Measurements from ENCODE around the gene TSHZ2. TPM values are rescaled to one million over a fixed set of nuclear protein-coding genes. Genes with fewer than 3 reads are reported as not detected.

TSHZ2 gene
- total RNA-seq, 5 donors from 2014 or later (not counting 1 experiment from before 2014, with no cell fraction given): 20.2 to 42.9 (median 25.8) TPM

- no peaks in the 10 kb centered on the region for H3K9me3 Mint-ChIP-seq
- Histone ChIP-seq H3K9me3 (no peaks in the 10 kb centered on the region), H3K27ac (ENCODE audit: low read length) (no peak overlapping the region), H3K4me3 (ENCODE audit: control insufficient read depth in 1 of 2, extremely low read depth in 1 of 2, low read length in 1 of 2) (no peak overlapping the region), H3K4me1 (ENCODE audit: control insufficient read depth in 1 of 2, extremely low read depth in 1 of 2, insufficient read depth in 2 of 2, low read length in 2 of 2) (peaks cover 0 to 10% of the 10 kb centered on the region in 2 experiments), H3K36me3 (ENCODE audit: control insufficient read depth in 2 of 2, extremely low read depth in 1 of 2, insufficient read depth in 1 of 2, low read length in 1 of 2) (no peaks in the 10 kb centered on the region), H3K27me3 (replicated peaks in 1 of 2; ENCODE audit: control insufficient read depth in 2 of 2, extremely low read depth in 1 of 2, insufficient read depth in 2 of 2, low read length in 1 of 2) (no peaks in the 10 kb centered on the region)
- POLR2A ChIA-PET: no interaction called here
- no peak overlapping the region for H3K27ac Mint-ChIP-seq
- 40% methylated on average over 1 of the region's 4 CpGs for WGBS (ENCODE audit: insufficient coverage)
- DNase-seq: no peak
- no peak for ATAC-seq (replicated peaks in 1 of 4)
- CTCF ChIA-PET: no interaction called here
- no peak overlapping the region for H3K4me3 Mint-ChIP-seq
- H3K4me1 Mint-ChIP-seq: peaks cover 8 to 43% (median 21%) of the 10 kb centered on the region in 3 donors
- no peaks in the 10 kb centered on the region for H3K27me3 Mint-ChIP-seq
- H3K36me3 Mint-ChIP-seq: no peaks in the 10 kb centered on the region
Measured at GRCh38 chr20:53078761-53079160, 106.6 kb downstream of the TSHZ2 start.

- H3K27ac Mint-ChIP-seq: no peak overlapping the region
- no peaks in the 10 kb centered on the region for H3K9me3 ChIP-seq
- no peaks in the 10 kb centered on the region for H3K27me3 Mint-ChIP-seq
- H3K9me3 Mint-ChIP-seq: no peaks in the 10 kb centered on the region
- DNase-seq (no peak), ATAC-seq (replicated peaks in 1 of 4) (no peak)
- no peak overlapping the region for H3K4me3 ChIP-seq (ENCODE audit: control insufficient read depth in 1 of 2, extremely low read depth in 1 of 2, low read length in 1 of 2)
- H3K27me3 ChIP-seq (replicated peaks in 1 of 2; ENCODE audit: control insufficient read depth in 2 of 2, extremely low read depth in 1 of 2, insufficient read depth in 2 of 2, low read length in 1 of 2): no peaks in the 10 kb centered on the region
- peaks cover 6 to 38% (median 21%) of the 10 kb centered on the region in 3 donors for H3K4me1 Mint-ChIP-seq
- POLR2A ChIA-PET: interaction anchor here in 1 of 2 donors (1.0 kb wide), 1 partner anchor 99 kb away, joined by 3 read pairs; no protein-coding TSS in a partner anchor
- CTCF ChIA-PET: no interaction called here
- no peak overlapping the region for H3K27ac ChIP-seq (ENCODE audit: low read length)
- no peak overlapping the region for H3K4me3 Mint-ChIP-seq
- WGBS (ENCODE audit: insufficient coverage): 97% methylated on average over 4 of the region's 6 CpGs
- no peaks in the 10 kb centered on the region for H3K36me3 ChIP-seq (ENCODE audit: control insufficient read depth in 2 of 2, extremely low read depth in 1 of 2, insufficient read depth in 1 of 2, low read length in 1 of 2)
- peaks cover 0 to 10% of the 10 kb centered on the region in 2 experiments for H3K4me1 ChIP-seq (ENCODE audit: control insufficient read depth in 1 of 2, extremely low read depth in 1 of 2, insufficient read depth in 2 of 2, low read length in 2 of 2)
- no peaks in the 10 kb centered on the region for H3K36me3 Mint-ChIP-seq
Measured at GRCh38 chr20:53079261-53079691, 107.1 kb downstream of the TSHZ2 start.

- CTCF ChIA-PET: no interaction called here
Measured at GRCh38 chr20:53079828-53080686, 107.9 kb downstream of the TSHZ2 start.

GRCh38 chr20:53080687-53080962 is 108.5 kb downstream of the TSHZ2 start:
- Histone ChIP-seq H3K36me3 (ENCODE audit: control insufficient read depth in 2 of 2, extremely low read depth in 1 of 2, insufficient read depth in 1 of 2, low read length in 1 of 2) (no peaks in the 10 kb centered on the region), H3K27me3 (replicated peaks in 1 of 2; ENCODE audit: control insufficient read depth in 2 of 2, extremely low read depth in 1 of 2, insufficient read depth in 2 of 2, low read length in 1 of 2) (no peaks in the 10 kb centered on the region), H3K27ac (ENCODE audit: low read length) (no peak overlapping the region), H3K9me3 (no peaks in the 10 kb centered on the region), H3K4me3 (ENCODE audit: control insufficient read depth in 1 of 2, extremely low read depth in 1 of 2, low read length in 1 of 2) (no peak overlapping the region), H3K4me1 (ENCODE audit: control insufficient read depth in 1 of 2, extremely low read depth in 1 of 2, insufficient read depth in 2 of 2, low read length in 2 of 2) (peaks cover 0 to 10% of the 10 kb centered on the region in 2 experiments)
- DNase-seq (no peak), ATAC-seq (replicated peaks in 1 of 4) (no peak)
- POLR2A ChIA-PET: no interaction called here
- WGBS (ENCODE audit: insufficient coverage): 92% methylated on average over 4 of the region's 9 CpGs
- no peaks in the 10 kb centered on the region for H3K9me3 Mint-ChIP-seq
- no peaks in the 10 kb centered on the region for H3K27me3 Mint-ChIP-seq
- H3K27ac Mint-ChIP-seq: no peak overlapping the region
- CTCF ChIA-PET: no interaction called here
- H3K4me1 Mint-ChIP-seq: peaks cover 6 to 37% (median 21%) of the 10 kb centered on the region in 3 donors
- H3K4me3 Mint-ChIP-seq: no peak overlapping the region
- no peaks in the 10 kb centered on the region for H3K36me3 Mint-ChIP-seq

More at GRCh38 chr20:53079828-53080686, 107.9 kb downstream of the TSHZ2 start:
- DNase-seq (no peak), ATAC-seq (replicated peaks in 1 of 4) (no peak)
- Mint-ChIP-seq H3K9me3 (no peaks in the 10 kb centered on the region), H3K27ac (no peak overlapping the region), H3K27me3 (no peaks in the 10 kb centered on the region), H3K36me3 (no peaks in the 10 kb centered on the region), H3K4me3 (no peak overlapping the region), H3K4me1 (peaks cover 6 to 37% (median 21%) of the 10 kb centered on the region in 3 donors)
- Histone ChIP-seq H3K9me3 (no peaks in the 10 kb centered on the region), H3K36me3 (ENCODE audit: control insufficient read depth in 2 of 2, extremely low read depth in 1 of 2, insufficient read depth in 1 of 2, low read length in 1 of 2) (no peaks in the 10 kb centered on the region), H3K27ac (ENCODE audit: low read length) (no peak overlapping the region), H3K27me3 (replicated peaks in 1 of 2; ENCODE audit: control insufficient read depth in 2 of 2, extremely low read depth in 1 of 2, insufficient read depth in 2 of 2, low read length in 1 of 2) (no peaks in the 10 kb centered on the region), H3K4me3 (ENCODE audit: control insufficient read depth in 1 of 2, extremely low read depth in 1 of 2, low read length in 1 of 2) (no peak overlapping the region), H3K4me1 (ENCODE audit: control insufficient read depth in 1 of 2, extremely low read depth in 1 of 2, insufficient read depth in 2 of 2, low read length in 2 of 2) (peaks cover 0 to 10% of the 10 kb centered on the region in 2 experiments)
- 91% methylated on average over 4 of the region's 10 CpGs for WGBS (ENCODE audit: insufficient coverage)
- POLR2A ChIA-PET: interaction anchor here in 1 of 2 donors (1.0 kb wide), 1 partner anchor 100 kb away, joined by 3 read pairs; no protein-coding TSS in a partner anchor

GRCh38 chr20:53080969-53081871 is 109.1 kb downstream of the TSHZ2 start:
- Mint-ChIP-seq H3K36me3 (no peaks in the 10 kb centered on the region), H3K27ac (peak overlapping the region; percentile 53), H3K4me1 (peaks cover 6 to 40% (median 21%) of the 10 kb centered on the region in 3 donors), H3K27me3 (no peaks in the 10 kb centered on the region), H3K4me3 (peak overlapping the region in 1 of 3 donors; percentile 42), H3K9me3 (no peaks in the 10 kb centered on the region)
- ChIA-PET POLR2A (no interaction called here), CTCF (interaction anchor here in 1 of 2 donors (0.6 kb wide), 1 partner anchor 717 kb away, joined by 3 read pairs; no protein-coding TSS in a partner anchor)
- no peaks in the 10 kb centered on the region for H3K9me3 ChIP-seq
- H3K27me3 ChIP-seq (replicated peaks in 1 of 2; ENCODE audit: control insufficient read depth in 2 of 2, extremely low read depth in 1 of 2, insufficient read depth in 2 of 2, low read length in 1 of 2): no peaks in the 10 kb centered on the region
- ATAC-seq (replicated peaks in 1 of 4): no peak
- DNase-seq: peak in 8 of 35 experiments; percentile 1 to 21 (median 4)
- H3K4me1 ChIP-seq (ENCODE audit: control insufficient read depth in 1 of 2, extremely low read depth in 1 of 2, insufficient read depth in 2 of 2, low read length in 2 of 2): peaks cover 0 to 10% of the 10 kb centered on the region in 2 experiments
- H3K36me3 ChIP-seq (ENCODE audit: control insufficient read depth in 2 of 2, extremely low read depth in 1 of 2, insufficient read depth in 1 of 2, low read length in 1 of 2): no peaks in the 10 kb centered on the region
- 35% methylated on average over 2 of the region's 10 CpGs for WGBS (ENCODE audit: insufficient coverage)
- no peak overlapping the region for H3K4me3 ChIP-seq (ENCODE audit: control insufficient read depth in 1 of 2, extremely low read depth in 1 of 2, low read length in 1 of 2)
- no peak overlapping the region for H3K27ac ChIP-seq (ENCODE audit: low read length)

Data from T-cell (primary cell).